Naive thymus-derived CD4-positive, alpha-beta T cell (primary cell): ENCODE data around the gene MST1. TPM values are rescaled to one million over a fixed set of nuclear protein-coding genes. Genes with fewer than 3 reads are reported as not detected.
A peak's percentile ranks its signal among the peaks of the same experiment; 100 is the strongest.

Experiments
- ATAC-seq: fragments of 150-1000 bp; cut with Tn5 transposase; 2 replicates; pipeline ENCODE4 v1.10.0; 2021; ENCODE audit warnings: mild to moderate bottlenecking, moderate library complexity
- CTCF ChIA-PET: fragments of 350-600 bp; sonication (Branson Sonifier 250); formaldehyde crosslinking; loops from one replicate; lab custom pipeline; 2021; ENCODE audit warnings: antibody characterized with exemption; lab: Charles Lee
- POLR2A ChIA-PET: fragments of 350-600 bp; sonication (Branson Sonifier 250); formaldehyde crosslinking; loops from one replicate; lab custom pipeline; 2021; ENCODE audit warnings: antibody characterized with exemption, inconsistent platforms; lab: Charles Lee
- DNase-seq, 9 donors: peaks; one replicate each; pipeline versions ENCODE4 v3.0.0 to v3.0.0-alpha.2; 2020 to 2022; ENCODE audit warnings: mixed read lengths in 1 of 9
- H3K27ac ChIP-seq: one replicate; pipeline ENCODE4 v1.7.0; 2013; ENCODE audit warnings: mild to moderate bottlenecking, low read depth, low read length, moderate library complexity
- H3K27me3 ChIP-seq, 2 donors: one replicate each; pipeline ENCODE4 v1.7.0; 2013; ENCODE audit warnings: low read length in 2 of 2, mild to moderate bottlenecking in 2 of 2, moderate library complexity in 2 of 2; ENCODE audit not compliant: control insufficient read depth in 2 of 2, insufficient read depth in 2 of 2
- H3K36me3 ChIP-seq, 3 experiments: 1 replicate in 2 of 3; 2 replicates in 1 of 3; pipeline ENCODE4 v1.7.0; 2013; ENCODE audit warnings: low read length in 3 of 3, mild to moderate bottlenecking in 3 of 3, moderate library complexity in 1 of 3; ENCODE audit not compliant: insufficient read depth in 3 of 3, control insufficient read depth in 2 of 3
- H3K4me1 ChIP-seq, 2 donors: one replicate each; pipeline ENCODE4 v1.7.0; 2013; ENCODE audit warnings: low read length in 2 of 2, mild to moderate bottlenecking in 2 of 2, moderate library complexity in 1 of 2; ENCODE audit not compliant: control insufficient read depth in 2 of 2, insufficient read depth in 2 of 2
- H3K4me3 ChIP-seq: 2 replicates; pipeline ENCODE4 v1.7.0; 2013; ENCODE audit warnings: mild to moderate bottlenecking, low read length
- H3K9me3 ChIP-seq, 3 experiments: 1 replicate in 2 of 3; 2 replicates in 1 of 3; pipeline ENCODE4 v1.7.0; 2013; ENCODE audit warnings: low read length in 3 of 3; ENCODE audit not compliant: control insufficient read depth in 2 of 3
- H3K27ac Mint-ChIP-seq, 9 donors: one replicate each; pipeline ENCODE4 v1.8.0; 2020 to 2022; ENCODE audit warnings: mixed read lengths in 9 of 9, mild to moderate bottlenecking in 8 of 9, moderate library complexity in 5 of 9, inconsistent platforms in 2 of 9
- H3K27me3 Mint-ChIP-seq, 5 donors: one replicate each; pipeline ENCODE4 v1.8.0; 2021 to 2022; ENCODE audit warnings: mixed read lengths in 5 of 5, mild to moderate bottlenecking in 1 of 5
- H3K36me3 Mint-ChIP-seq, 5 donors: one replicate each; pipeline ENCODE4 v1.8.0; 2020 to 2022; ENCODE audit warnings: mixed read lengths in 5 of 5, mild to moderate bottlenecking in 3 of 5, inconsistent platforms in 1 of 5
- H3K4me1 Mint-ChIP-seq, 7 donors: one replicate each; pipeline ENCODE4 v1.8.0; 2020 to 2022; ENCODE audit warnings: mixed read lengths in 7 of 7, mild to moderate bottlenecking in 3 of 7, inconsistent platforms in 1 of 7
- H3K4me3 Mint-ChIP-seq, 10 donors: one replicate each; pipeline ENCODE4 v1.8.0; 2020 to 2022; ENCODE audit warnings: mild to moderate bottlenecking in 10 of 10, mixed read lengths in 10 of 10, moderate library complexity in 6 of 10, inconsistent platforms in 2 of 10
- H3K9me3 Mint-ChIP-seq, 11 donors: one replicate each; pipeline ENCODE4 v1.8.0; 2020 to 2022; ENCODE audit warnings: mixed read lengths in 11 of 11, mild to moderate bottlenecking in 4 of 11, inconsistent platforms in 1 of 11, moderate library complexity in 1 of 11
- intact Hi-C, 2 donors: fragments of 100-400 bp; cut with micrococcal nuclease; formaldehyde crosslinking; loops; one replicate each; pipeline ENCODE4 v1.15.1; 2023
- polyA plus RNA-seq, 2 donors: library from polyadenylated mRNA; unstranded; fragments of 300-500 nt; fragmentation: Illumina TruSeq; gene quantifications; one replicate each; pipeline ENCODE4 v1.2.3, GENCODE V29; 2021
- total RNA-seq, 6 experiments: library from RNA in 5 of 6; stranded (reverse) in 5 of 6; gene quantifications; 1 replicate in 5 of 6; 2 replicates in 1 of 6; pipeline ENCODE4 v1.2.3 and lab custom pipeline; 2021 to 2026

The MST1 gene
- total and polyA plus RNA-seq, 7 experiments from 2014 or later = 0.90 to 12.8 (median 9.6) TPM

- DNase-seq (no peak), ATAC-seq (no peak)
- H3K27ac Mint-ChIP-seq = peak overlapping the region in 1 of 9 donors; percentile 56
- no peaks in the 10 kb centered on the region for H3K27me3 Mint-ChIP-seq
- H3K36me3 Mint-ChIP-seq = peaks cover 0 to 19% (median 8%) of the 10 kb centered on the region in 5 donors
- H3K4me1 ChIP-seq = no peaks in the 10 kb centered on the region
- peaks cover 0 to 5% (median 0%) of the 10 kb centered on the region in 7 donors for H3K4me1 Mint-ChIP-seq
- H3K9me3 Mint-ChIP-seq = no peaks in the 10 kb centered on the region
- H3K4me3 ChIP-seq = no peak overlapping the region
- H3K9me3 ChIP-seq = no peaks in the 10 kb centered on the region
- H3K36me3 ChIP-seq = peaks cover 0 to 58% (median 10%) of the 10 kb centered on the region in 3 experiments
- H3K27ac ChIP-seq = no peak overlapping the region
- intact Hi-C loops = no loop called here
- no peak overlapping the region for H3K4me3 Mint-ChIP-seq
- CTCF ChIA-PET = no interaction called here
- no peaks in the 10 kb centered on the region for H3K27me3 ChIP-seq
- POLR2A ChIA-PET = interaction anchor here (0.7 to 0.8 kb wide), 2 partner anchors 11 to 56 kb away, joined by 3 to 4 read pairs; partner anchors contain the start of gene IP6K1
Observed at GRCh38 chr3:49729966-49730609, 40.8 kb upstream of the MST1 start.

GRCh38 chr3:49727924-49728361 lies 38.7 kb upstream of the MST1 start:
- ChIA-PET CTCF (no interaction called here), POLR2A (interaction anchor here (0.6 kb wide), 1 partner anchor 31 kb away, joined by 3 read pairs; no protein-coding TSS in a partner anchor)
- peak overlapping the region in 2 of 9 donors; percentile 18 to 25 for H3K27ac Mint-ChIP-seq
- H3K4me1 Mint-ChIP-seq = peaks cover under 1 to 13% (median 11%) of the 10 kb centered on the region in 7 donors
- H3K27me3 Mint-ChIP-seq = no peaks in the 10 kb centered on the region
- peaks cover 0 to 49% (median 10%) of the 10 kb centered on the region in 3 experiments for H3K36me3 ChIP-seq
- H3K27ac ChIP-seq = no peak overlapping the region
- peaks cover 0 to 15% (median 6%) of the 10 kb centered on the region in 5 donors for H3K36me3 Mint-ChIP-seq
- no peaks in the 10 kb centered on the region for H3K9me3 ChIP-seq
- ATAC-seq (no peak), DNase-seq (no peak)
- intact Hi-C loops = no loop called here
- no peak overlapping the region for H3K4me3 ChIP-seq
- H3K4me1 ChIP-seq = peaks cover 7 to 8% of the 10 kb centered on the region in 2 donors
- no peak overlapping the region for H3K4me3 Mint-ChIP-seq
- peaks cover 0 to 5% (median 0%) of the 10 kb centered on the region in 11 donors for H3K9me3 Mint-ChIP-seq
- no peaks in the 10 kb centered on the region for H3K27me3 ChIP-seq

DNA sequence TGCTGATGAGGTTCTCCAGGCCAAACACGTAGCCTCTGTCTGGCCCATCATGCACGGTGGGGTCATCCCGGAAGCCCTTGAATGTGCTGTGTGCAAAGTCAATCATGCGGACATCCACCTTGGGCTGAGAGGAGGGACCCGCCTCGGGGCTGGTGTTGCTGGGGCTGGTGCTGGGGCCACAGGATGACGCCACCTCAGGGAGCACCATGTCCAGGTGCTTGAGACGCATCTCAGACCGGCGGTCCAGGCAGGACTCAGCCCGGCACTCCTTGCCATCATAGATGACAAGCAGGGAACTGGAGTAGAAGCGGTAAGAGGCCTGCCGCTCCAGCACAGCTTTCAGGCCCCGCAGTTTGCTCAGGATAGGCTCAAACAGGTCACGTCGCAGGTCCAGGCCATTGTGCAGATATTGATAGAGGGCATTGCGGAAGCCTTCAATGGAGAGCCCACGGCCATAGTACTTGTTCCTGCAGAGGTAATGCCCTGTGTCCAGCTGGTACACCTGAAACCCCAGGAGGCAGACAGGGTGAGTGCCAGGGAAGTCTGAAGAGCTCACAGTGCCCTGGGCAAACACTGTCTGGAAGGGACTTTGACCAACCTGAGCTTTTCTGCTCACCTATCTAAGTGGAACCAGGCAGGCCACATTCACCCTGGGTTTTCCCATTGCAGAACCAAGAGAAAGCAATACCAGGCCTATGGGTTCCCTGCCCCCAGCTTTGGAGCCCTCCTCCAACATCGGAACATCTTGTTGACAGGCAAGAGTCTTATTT lies 38.1 kb upstream of the MST1 start:
- intact Hi-C loops = no loop called here
- no peak for DNase-seq
- peaks cover 6 to 19% (median 16%) of the 10 kb centered on the region in 7 donors for H3K4me1 Mint-ChIP-seq
- ChIA-PET POLR2A (interaction anchor here (0.6 kb wide), 1 partner anchor 31 kb away, joined by 3 read pairs; no protein-coding TSS in a partner anchor), CTCF (no interaction called here)
- peaks cover 0 to 15% (median 6%) of the 10 kb centered on the region in 5 donors for H3K36me3 Mint-ChIP-seq
- peaks cover 0 to 43% (median 4%) of the 10 kb centered on the region in 3 experiments for H3K36me3 ChIP-seq
- H3K27ac ChIP-seq = no peak overlapping the region
- H3K9me3 ChIP-seq = no peaks in the 10 kb centered on the region
- no peak overlapping the region for H3K4me3 ChIP-seq
- no peaks in the 10 kb centered on the region for H3K27me3 Mint-ChIP-seq
- peak overlapping the region in 2 of 9 donors; percentile 39 to 56 for H3K27ac Mint-ChIP-seq
- no peak overlapping the region for H3K4me3 Mint-ChIP-seq
- ATAC-seq = no peak
- peaks cover 0 to 5% (median 0%) of the 10 kb centered on the region in 11 donors for H3K9me3 Mint-ChIP-seq
- peaks cover 10 to 12% of the 10 kb centered on the region in 2 donors for H3K4me1 ChIP-seq
- H3K27me3 ChIP-seq = no peaks in the 10 kb centered on the region

DNA sequence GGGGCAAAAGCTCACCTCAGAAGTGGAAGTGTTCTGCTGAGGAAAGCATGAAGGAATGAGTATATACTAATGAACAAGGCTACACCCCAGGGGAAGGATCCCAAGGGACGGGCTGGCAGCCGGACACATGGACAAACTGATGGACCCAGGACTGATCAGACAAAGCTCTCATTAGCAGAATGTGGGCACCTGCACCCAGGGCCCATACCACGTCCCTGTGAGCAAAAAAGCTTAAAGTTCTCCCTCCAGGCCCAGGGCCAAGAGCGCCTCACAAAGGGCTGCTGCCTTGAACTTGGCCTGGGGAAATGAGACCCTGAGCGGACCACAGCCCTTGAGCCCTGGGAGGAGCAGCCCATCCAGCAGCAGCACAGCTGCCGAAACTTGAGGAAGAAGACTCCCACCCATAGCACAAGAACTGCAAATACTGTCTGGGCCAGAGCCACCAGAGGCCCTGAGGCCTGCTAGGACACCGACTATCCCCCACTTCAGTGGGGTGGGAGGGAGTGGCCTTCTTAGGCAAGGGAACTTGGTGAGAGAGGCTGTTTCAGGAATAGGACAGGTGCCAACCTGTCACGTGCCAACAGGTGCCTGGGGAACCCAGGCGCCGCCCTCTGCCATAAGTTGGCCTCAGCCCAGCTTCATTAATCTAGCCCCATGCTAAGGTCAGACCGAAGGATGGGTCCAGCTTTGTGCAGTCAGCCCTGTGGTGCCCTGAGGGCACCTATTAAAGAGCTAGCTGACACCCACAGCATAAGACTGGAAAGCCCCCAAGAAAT lies 36.8 kb upstream of the MST1 start:
- H3K36me3 Mint-ChIP-seq = peaks cover 0 to 15% (median 1%) of the 10 kb centered on the region in 5 donors
- H3K4me1 ChIP-seq = peaks cover 10 to 12% of the 10 kb centered on the region in 2 donors
- H3K27ac Mint-ChIP-seq = peak overlapping the region in 4 of 9 donors; percentile 32 to 99 (median 68)
- ChIA-PET POLR2A (interaction anchor here (0.8 to 1.0 kb wide), 2 partner anchors 14 to 101 kb away, joined by 3 read pairs; no protein-coding TSS in a partner anchor), CTCF (no interaction called here)
- peaks cover 0 to 42% (median 0%) of the 10 kb centered on the region in 3 experiments for H3K36me3 ChIP-seq
- H3K27me3 ChIP-seq = no peaks in the 10 kb centered on the region
- H3K9me3 Mint-ChIP-seq = peaks cover 0 to 5% (median 0%) of the 10 kb centered on the region in 11 donors
- DNase-seq (no peak), ATAC-seq (no peak)
- H3K4me1 Mint-ChIP-seq = peaks cover 6 to 23% (median 19%) of the 10 kb centered on the region in 7 donors
- H3K4me3 Mint-ChIP-seq = peak overlapping the region in 2 of 10 donors; percentile 14 to 45
- no peak overlapping the region for H3K4me3 ChIP-seq
- intact Hi-C loops = no loop called here
- H3K27me3 Mint-ChIP-seq = no peaks in the 10 kb centered on the region
- no peaks in the 10 kb centered on the region for H3K9me3 ChIP-seq
- peak overlapping the region; percentile 96 for H3K27ac ChIP-seq

- peak overlapping the region; percentile 96 for H3K27ac ChIP-seq
- no peaks in the 10 kb centered on the region for H3K27me3 ChIP-seq
- H3K27ac Mint-ChIP-seq = peak overlapping the region; percentile 82 to 99 (median 94)
- POLR2A ChIA-PET = interaction anchor here (0.6 to 1.5 kb wide), 3 partner anchors 44 to 62 kb away, joined by 3 to 5 read pairs (median 3); partner anchors contain the start of gene IP6K1
- peak overlapping the region; percentile 89 for H3K4me3 ChIP-seq
- peaks cover 0 to 5% (median 0%) of the 10 kb centered on the region in 11 donors for H3K9me3 Mint-ChIP-seq
- no peaks in the 10 kb centered on the region for H3K27me3 Mint-ChIP-seq
- H3K4me1 ChIP-seq = peaks cover 10 to 17% of the 10 kb centered on the region in 2 donors
- CTCF ChIA-PET = no interaction called here
- H3K4me1 Mint-ChIP-seq = peaks cover 6 to 30% (median 25%) of the 10 kb centered on the region in 7 donors
- H3K36me3 Mint-ChIP-seq = peaks cover 0 to 15% (median 0%) of the 10 kb centered on the region in 5 donors
- DNase-seq = peak in 5 of 9 donors; percentile 26 to 84 (median 31)
- ATAC-seq = peak; percentile 36
- peaks cover 0 to 46% (median 0%) of the 10 kb centered on the region in 3 experiments for H3K36me3 ChIP-seq
- peak overlapping the region; percentile 91 to 98 (median 96) for H3K4me3 Mint-ChIP-seq
- no peaks in the 10 kb centered on the region for H3K9me3 ChIP-seq
- intact Hi-C loops = loop anchor here (1.0 to 5.0 kb wide), 7 partner anchors 21 to 203 kb away; partner anchors contain the start of genes TRAIP (in 2 of the 2), APEH (in 1 of the 2), MON1A (in 1 of the 2) and MST1 (in 1 of the 2)
Observed at GRCh38 chr3:49724586-49724985, 35.3 kb upstream of the MST1 start.
